Activated naive CD8-positive, alpha-beta T cell treated with anti-CD3 and anti-CD28 coated beads, Interleukin-2, amount 50 U/mL, for 24 hours (primary cell): ENCODE measurements around the gene OSBPL1A.
A peak's percentile ranks its signal among the peaks of the same experiment; 100 is the strongest.

Experiments used
- ATAC-seq: fragments of 150-1000 bp; cut with Tn5 transposase; one replicate; pipeline ENCODE4 v1.10.0; 2021
- DNase-seq: peaks from one replicate; pipeline ENCODE4 v3.0.0; 2021
- H3K27ac Mint-ChIP-seq: one replicate; pipeline ENCODE4 v1.8.0; 2021; ENCODE audit warnings: mild to moderate bottlenecking, mixed read lengths
- H3K27me3 Mint-ChIP-seq: one replicate; pipeline ENCODE4 v1.8.0; 2021; ENCODE audit warnings: mixed read lengths
- H3K36me3 Mint-ChIP-seq: one replicate; pipeline ENCODE4 v1.8.0; 2021; ENCODE audit warnings: low read depth, mixed read lengths
- H3K4me1 Mint-ChIP-seq: one replicate; pipeline ENCODE4 v1.8.0; 2021; ENCODE audit warnings: mixed read lengths
- H3K4me3 Mint-ChIP-seq: one replicate; pipeline ENCODE4 v1.8.0; 2021; ENCODE audit warnings: mild to moderate bottlenecking, moderate library complexity, mixed read lengths
- H3K9me3 Mint-ChIP-seq: one replicate; pipeline ENCODE4 v1.8.0; 2021; ENCODE audit warnings: mixed read lengths

The OSBPL1A gene

DNA sequence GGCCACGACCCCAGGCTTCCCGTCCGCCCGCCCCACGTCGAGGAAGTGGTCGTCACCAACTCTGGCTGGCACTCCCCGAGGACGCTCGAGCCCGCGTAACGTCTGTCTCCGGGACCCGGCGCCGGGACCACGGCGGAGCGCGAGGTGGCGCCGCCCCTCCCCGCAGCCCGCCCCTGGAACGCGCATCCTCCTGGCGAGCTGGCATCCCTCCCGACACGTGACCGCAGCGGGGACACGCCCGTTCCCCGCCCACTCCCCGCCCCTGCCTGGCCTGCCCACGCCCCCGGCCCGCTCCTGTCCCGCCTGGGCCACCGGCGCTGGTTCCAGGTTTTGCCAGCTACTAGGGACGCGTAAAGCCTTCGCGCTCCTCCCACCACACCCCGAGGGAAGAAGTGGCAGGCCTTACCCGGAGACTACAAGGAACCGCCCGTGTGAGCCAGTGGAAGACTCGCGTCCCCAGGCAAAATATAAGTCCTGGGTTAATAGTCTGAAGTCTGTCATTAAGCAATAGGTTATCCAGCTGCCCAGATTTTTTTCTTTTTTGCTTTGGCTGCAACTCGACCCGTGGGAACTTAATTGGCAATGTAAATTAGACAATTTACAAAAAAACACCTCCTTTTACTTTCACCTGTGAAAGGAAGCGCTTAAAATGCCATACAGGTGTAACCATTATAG is at the start of gene OSBPL1A:
OSBPL1A (minus strand) TSS at position 131 of the 675 bp plus-strand sequence. CDS start 20,291 bp downstream, outside the sequence.
- H3K27me3 Mint-ChIP-seq: peaks cover 14% of the 10 kb centered on the region
- no peaks in the 10 kb centered on the region for H3K9me3 Mint-ChIP-seq
- peak within 1 kb of the TSS; percentile 71 for H3K27ac Mint-ChIP-seq

DNA sequence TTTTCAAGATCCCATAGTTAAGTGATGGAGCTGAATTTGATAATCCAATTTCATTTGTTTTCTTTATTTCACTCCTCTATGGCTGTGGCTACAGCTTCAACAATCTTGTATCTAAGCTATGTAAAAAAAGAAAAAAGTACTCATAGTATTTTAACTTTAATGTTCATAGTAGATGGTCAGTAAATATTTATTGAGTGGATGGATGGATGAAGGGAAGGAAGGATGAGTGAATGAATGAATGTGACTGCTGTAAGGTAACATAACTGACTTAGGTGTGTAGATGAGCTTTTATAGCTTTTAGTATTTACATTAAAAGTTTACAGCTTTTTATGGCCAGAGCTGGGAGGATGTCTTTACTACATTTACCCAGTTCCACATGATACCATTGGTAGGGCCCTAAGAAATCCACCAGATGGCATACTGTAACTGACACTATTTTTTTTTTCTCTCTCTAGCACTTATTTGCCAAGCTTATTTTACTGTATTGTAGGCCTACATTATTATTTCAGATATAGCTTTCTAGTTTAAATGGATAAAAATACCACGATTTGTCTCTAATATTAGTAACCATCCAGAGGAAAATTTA is 49.4 kb upstream of the OSBPL1A start:
- H3K4me3 Mint-ChIP-seq: no peak overlapping the region
- H3K27ac Mint-ChIP-seq: no peak overlapping the region
- no peak for DNase-seq
- no peaks in the 10 kb centered on the region for H3K9me3 Mint-ChIP-seq
- ATAC-seq: no peak
- H3K36me3 Mint-ChIP-seq: peaks cover 30% of the 10 kb centered on the region
- H3K4me1 Mint-ChIP-seq: peaks cover 3% of the 10 kb centered on the region
- no peaks in the 10 kb centered on the region for H3K27me3 Mint-ChIP-seq

More for the DNA sequence above, at the start of gene OSBPL1A:
- peak within 1 kb of the TSS; percentile 77 for H3K4me3 Mint-ChIP-seq
- H3K36me3 Mint-ChIP-seq: no peaks in the 10 kb centered on the region
- peaks cover 31% of the 10 kb centered on the region for H3K4me1 Mint-ChIP-seq
- ATAC-seq: peak; percentile 84
- DNase-seq: peak; percentile 80

DNA sequence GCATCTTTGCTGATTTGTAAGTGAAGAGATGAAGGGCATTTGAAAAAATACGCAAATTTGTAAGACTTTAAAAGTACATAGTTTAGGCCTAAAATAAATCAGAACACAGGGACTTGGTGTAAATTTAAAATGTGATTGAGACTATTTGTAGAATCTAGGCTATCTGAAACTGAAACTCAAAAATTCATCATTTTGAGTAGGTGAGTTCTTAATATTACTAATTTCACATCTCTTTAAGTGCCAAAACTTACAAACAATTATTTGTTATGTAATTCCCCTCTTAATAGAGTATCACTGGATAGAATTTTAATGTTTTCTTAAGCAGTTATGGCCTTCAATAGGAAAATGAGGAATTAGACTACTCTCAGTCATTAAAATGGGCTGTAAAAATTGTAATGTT is 48.8 kb upstream of the OSBPL1A start:
- Mint-ChIP-seq H3K27me3 (no peaks in the 10 kb centered on the region), H3K4me1 (peaks cover 3% of the 10 kb centered on the region), H3K36me3 (peaks cover 34% of the 10 kb centered on the region), H3K27ac (no peak overlapping the region), H3K4me3 (no peak overlapping the region), H3K9me3 (no peaks in the 10 kb centered on the region)
- no peak for ATAC-seq
- DNase-seq: no peak

DNA sequence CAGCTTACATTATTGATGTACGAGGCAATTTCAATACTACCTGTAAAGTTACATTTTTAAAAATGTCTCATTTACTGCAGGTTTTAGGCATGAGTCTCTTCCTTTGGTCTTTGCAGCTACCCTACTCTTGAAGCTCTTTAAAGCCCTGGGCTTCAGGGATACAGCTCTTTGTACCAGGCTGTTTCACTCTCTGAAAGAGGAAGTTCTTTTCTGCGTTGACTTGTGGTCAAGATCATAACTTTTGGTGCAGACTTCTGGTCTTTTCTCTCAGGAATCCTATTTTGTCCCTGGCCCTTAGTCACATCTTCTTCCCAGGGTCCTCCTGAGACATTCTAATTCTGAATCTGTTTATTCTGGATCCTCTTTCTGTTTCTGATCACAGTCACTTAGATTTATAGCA is 46.2 kb upstream of the OSBPL1A start:
- no peak overlapping the region for H3K27ac Mint-ChIP-seq
- no peaks in the 10 kb centered on the region for H3K27me3 Mint-ChIP-seq
- H3K4me3 Mint-ChIP-seq: no peak overlapping the region
- no peaks in the 10 kb centered on the region for H3K9me3 Mint-ChIP-seq
- H3K4me1 Mint-ChIP-seq: peaks cover 3% of the 10 kb centered on the region
- ATAC-seq (no peak), DNase-seq (no peak)
- H3K36me3 Mint-ChIP-seq: peaks cover 45% of the 10 kb centered on the region

DNA sequence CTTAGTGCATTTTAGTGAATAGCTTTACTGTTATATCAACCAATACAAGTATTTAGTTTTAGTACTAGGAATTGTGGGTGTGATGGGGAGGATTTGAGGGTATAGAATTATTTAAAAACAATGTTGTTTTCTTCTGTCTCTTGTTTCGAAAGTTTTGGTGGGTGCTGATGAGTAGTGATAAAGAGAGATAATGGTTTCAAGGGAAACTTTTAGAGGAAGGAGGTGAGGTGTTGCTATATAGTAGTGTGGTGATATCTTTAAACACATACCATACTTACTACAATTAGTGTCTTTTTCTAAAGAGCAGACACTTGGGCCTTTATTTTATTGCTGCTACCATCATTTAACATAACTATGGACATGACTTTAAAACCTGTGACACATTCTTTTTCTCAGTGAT is 39.3 kb upstream of the OSBPL1A start:
- no peak for DNase-seq
- Mint-ChIP-seq H3K4me3 (no peak overlapping the region), H3K4me1 (no peaks in the 10 kb centered on the region), H3K27me3 (no peaks in the 10 kb centered on the region), H3K36me3 (peaks cover 51% of the 10 kb centered on the region), H3K9me3 (no peaks in the 10 kb centered on the region), H3K27ac (no peak overlapping the region)
- no peak for ATAC-seq

DNA sequence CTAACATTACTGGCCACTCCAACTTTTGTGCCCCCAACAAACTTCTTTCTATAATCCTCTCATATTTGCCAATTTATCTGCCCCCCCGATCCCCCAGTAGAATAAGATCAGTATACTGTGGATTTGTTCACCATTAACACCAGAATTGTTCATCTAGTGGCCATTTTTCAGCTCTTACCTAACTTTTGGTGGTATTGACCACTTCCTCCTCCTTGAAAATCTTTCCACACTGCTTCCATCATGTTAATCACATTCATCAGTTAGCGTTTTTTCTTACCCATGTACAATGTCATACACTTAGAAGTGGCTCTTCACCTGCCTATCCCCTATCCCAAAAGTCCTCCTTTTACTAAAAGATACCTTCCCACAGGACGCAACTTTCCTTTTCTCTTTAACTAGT is 35.0 kb upstream of the OSBPL1A start:
- Mint-ChIP-seq H3K27ac (no peak overlapping the region), H3K9me3 (peaks cover 5% of the 10 kb centered on the region), H3K4me3 (no peak overlapping the region), H3K4me1 (peaks cover 8% of the 10 kb centered on the region), H3K36me3 (peaks cover 26% of the 10 kb centered on the region), H3K27me3 (no peaks in the 10 kb centered on the region)
- DNase-seq (no peak), ATAC-seq (no peak)

DNA sequence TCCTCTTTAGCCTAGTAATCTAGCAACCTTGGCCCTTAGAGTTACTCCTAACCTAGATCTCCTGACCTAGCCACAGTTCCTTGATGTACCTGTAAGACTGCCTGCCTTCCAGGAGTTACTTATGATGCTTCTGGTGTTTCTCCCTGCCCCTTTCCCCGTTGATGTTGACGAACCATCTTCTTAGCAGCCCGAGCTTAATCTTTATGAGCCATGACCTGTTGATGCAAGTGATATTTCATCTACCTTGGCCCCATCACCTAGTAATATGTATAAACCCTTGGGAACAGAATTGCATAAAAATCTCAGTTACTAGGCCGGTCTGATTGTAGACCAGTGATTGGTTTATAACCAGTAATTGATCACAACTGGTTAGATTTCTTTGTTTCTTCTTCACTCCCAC is 31.6 kb upstream of the OSBPL1A start:
- H3K4me1 Mint-ChIP-seq: peaks cover 22% of the 10 kb centered on the region
- H3K36me3 Mint-ChIP-seq: peaks cover 24% of the 10 kb centered on the region
- H3K4me3 Mint-ChIP-seq: no peak overlapping the region
- no peak for ATAC-seq
- peaks cover 5% of the 10 kb centered on the region for H3K27me3 Mint-ChIP-seq
- no peak for DNase-seq
- no peak overlapping the region for H3K27ac Mint-ChIP-seq
- peaks cover 15% of the 10 kb centered on the region for H3K9me3 Mint-ChIP-seq

DNA sequence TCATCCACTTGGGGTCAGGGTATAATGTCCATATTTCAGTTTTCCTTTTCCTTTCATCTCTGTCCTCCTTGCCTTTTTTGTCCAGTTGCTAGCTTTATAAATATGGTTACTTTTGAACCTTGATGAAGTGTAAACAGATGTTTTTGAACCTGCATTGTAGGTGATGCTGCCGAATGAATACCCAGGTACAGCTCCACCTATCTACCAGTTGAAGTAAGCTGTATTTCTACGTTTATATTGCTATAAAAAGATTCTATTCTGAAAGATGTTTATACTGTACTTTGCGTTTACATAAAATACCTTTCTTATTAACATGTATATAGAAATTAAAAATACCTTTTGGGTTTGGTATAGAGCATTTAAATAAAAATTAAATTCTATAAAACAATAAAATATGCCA is 31.1 kb upstream of the OSBPL1A start:
- H3K9me3 Mint-ChIP-seq: peaks cover 15% of the 10 kb centered on the region
- peaks cover 8% of the 10 kb centered on the region for H3K27me3 Mint-ChIP-seq
- H3K4me1 Mint-ChIP-seq: peaks cover 22% of the 10 kb centered on the region
- H3K4me3 Mint-ChIP-seq: no peak overlapping the region
- H3K36me3 Mint-ChIP-seq: peaks cover 24% of the 10 kb centered on the region
- no peak overlapping the region for H3K27ac Mint-ChIP-seq
- ATAC-seq: no peak
- DNase-seq: no peak

DNA sequence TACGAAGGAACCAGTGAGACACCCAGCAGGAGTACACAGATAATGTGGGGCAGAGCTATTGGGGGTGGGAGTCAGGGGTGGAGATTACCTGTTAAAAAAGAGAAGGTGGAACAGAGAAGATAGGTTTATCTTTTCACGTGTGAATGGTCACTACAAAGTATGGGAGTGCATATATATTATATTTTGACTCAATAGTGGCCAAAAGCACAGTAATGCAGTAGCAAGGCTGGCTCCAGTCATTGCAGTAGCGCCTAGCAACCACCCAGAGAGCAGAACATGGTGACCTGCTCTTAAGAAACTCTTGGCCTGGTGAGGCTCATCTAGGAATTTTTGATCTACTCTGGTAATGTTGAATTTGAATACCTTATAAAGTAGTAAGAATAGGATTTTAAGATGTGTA is 29.9 kb upstream of the OSBPL1A start:
- no peak for DNase-seq
- peaks cover 15% of the 10 kb centered on the region for H3K27me3 Mint-ChIP-seq
- peak overlapping the region; percentile 84 for H3K27ac Mint-ChIP-seq
- peak overlapping the region; percentile 83 for H3K4me3 Mint-ChIP-seq
- H3K4me1 Mint-ChIP-seq: peaks cover 22% of the 10 kb centered on the region
- H3K9me3 Mint-ChIP-seq: peaks cover 15% of the 10 kb centered on the region
- ATAC-seq: no peak
- H3K36me3 Mint-ChIP-seq: peaks cover 20% of the 10 kb centered on the region

DNA sequence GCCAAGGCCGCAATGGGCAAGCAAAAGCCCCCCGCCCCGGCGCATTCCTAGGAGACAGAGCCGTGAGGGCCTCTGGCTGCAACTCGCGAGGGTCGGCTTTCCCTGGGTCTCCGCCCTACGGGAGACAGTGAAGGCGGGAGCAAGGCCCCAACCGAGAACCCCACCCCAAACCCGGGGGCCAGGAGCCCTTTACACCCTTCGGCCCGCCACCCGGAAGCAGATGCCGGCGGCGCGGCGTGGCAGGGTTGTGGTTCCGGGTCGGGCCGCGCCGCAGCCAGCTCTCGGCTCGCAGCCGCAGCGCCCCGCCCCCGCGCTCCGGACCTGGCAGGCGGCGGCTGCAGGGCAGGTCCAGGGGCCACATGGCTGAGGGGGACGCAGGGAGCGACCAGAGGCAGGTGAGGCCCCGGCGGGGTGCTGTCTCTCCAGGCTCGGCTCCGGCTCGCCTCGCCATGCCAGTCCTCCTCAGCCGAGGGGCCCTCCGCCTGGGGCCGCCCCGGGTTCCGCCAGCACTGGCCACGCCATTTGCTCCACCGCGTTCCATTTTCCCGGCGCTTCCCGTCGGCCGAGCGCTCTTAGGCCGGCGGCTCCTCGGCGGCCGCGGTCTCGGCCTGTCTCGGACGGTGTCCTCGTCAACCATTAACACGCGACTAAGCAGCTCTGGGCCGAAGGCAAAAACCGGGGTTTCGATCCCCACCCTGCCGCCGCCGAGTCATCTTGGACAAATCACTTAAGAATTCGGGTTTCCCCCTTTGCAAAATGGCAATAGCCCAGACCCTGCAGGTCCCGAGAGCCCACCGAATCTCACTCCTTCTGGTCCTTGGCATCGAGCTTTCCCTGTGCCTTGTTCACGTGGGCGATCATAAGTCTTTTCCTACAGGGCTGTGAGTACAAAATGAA is 29.0 kb upstream of the OSBPL1A start, which contains the start of gene IMPACT:
IMPACT (plus strand) TSS at position 273 of the 897 bp plus-strand sequence; CDS start at position 360, 87 bp downstream.
- H3K9me3 Mint-ChIP-seq: peaks cover 15% of the 10 kb centered on the region
- peaks cover 22% of the 10 kb centered on the region for H3K4me1 Mint-ChIP-seq
- ATAC-seq (peak; percentile 93), DNase-seq (peak; percentile 82)
- H3K4me3 Mint-ChIP-seq: peak within 1 kb of the TSS; percentile 83
- H3K27me3 Mint-ChIP-seq: peaks cover 15% of the 10 kb centered on the region
- peaks cover 19% of the 10 kb centered on the region for H3K36me3 Mint-ChIP-seq
- H3K27ac Mint-ChIP-seq: peak within 1 kb of the TSS; percentile 84

DNA sequence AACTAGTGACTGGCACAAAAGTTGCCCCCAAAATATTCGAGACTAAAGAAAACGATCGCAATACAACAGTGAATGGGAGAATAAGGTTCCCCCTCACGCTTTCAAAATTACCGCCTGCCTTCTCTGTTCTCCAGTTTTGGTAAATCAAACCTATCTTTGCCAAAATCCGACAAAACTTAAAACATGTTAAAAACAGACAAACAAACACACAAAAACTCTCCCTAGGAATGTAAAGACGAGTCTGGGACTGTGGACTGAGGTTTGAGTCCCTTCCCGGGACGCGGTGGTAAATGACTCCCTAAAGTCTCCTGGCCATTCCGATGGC is 28.4 kb upstream of the OSBPL1A start:
- peaks cover 19% of the 10 kb centered on the region for H3K36me3 Mint-ChIP-seq
- H3K4me1 Mint-ChIP-seq: peaks cover 22% of the 10 kb centered on the region
- peaks cover 15% of the 10 kb centered on the region for H3K9me3 Mint-ChIP-seq
- peaks cover 18% of the 10 kb centered on the region for H3K27me3 Mint-ChIP-seq
- peak overlapping the region; percentile 49 for H3K27ac Mint-ChIP-seq
- peak overlapping the region; percentile 83 for H3K4me3 Mint-ChIP-seq
- ATAC-seq: no peak
- no peak for DNase-seq

DNA sequence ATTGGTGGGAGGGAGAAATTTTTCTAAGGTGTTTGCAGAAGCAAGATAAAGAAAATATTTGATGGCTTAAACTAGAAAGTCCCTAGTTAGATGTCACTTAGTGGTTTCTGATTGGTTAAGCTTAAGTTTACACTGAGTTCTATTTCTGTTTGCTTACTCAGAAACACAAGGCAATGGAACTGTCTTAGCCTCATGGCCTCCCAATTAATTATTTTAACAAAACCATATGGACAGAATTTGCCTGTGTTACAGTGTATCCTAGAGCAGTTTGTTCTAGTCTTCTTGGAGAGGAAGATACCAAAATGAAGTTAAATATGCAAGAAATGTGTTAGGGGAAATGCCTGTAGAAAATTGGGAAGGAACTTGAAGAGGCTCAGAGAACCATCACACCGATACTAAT is 24.2 kb upstream of the OSBPL1A start:
- no peak overlapping the region for H3K4me3 Mint-ChIP-seq
- peaks cover 9% of the 10 kb centered on the region for H3K36me3 Mint-ChIP-seq
- H3K27ac Mint-ChIP-seq: no peak overlapping the region
- DNase-seq (no peak), ATAC-seq (no peak)
- H3K9me3 Mint-ChIP-seq: peaks cover 10% of the 10 kb centered on the region
- H3K27me3 Mint-ChIP-seq: peaks cover 47% of the 10 kb centered on the region
- H3K4me1 Mint-ChIP-seq: peaks cover 9% of the 10 kb centered on the region

DNA sequence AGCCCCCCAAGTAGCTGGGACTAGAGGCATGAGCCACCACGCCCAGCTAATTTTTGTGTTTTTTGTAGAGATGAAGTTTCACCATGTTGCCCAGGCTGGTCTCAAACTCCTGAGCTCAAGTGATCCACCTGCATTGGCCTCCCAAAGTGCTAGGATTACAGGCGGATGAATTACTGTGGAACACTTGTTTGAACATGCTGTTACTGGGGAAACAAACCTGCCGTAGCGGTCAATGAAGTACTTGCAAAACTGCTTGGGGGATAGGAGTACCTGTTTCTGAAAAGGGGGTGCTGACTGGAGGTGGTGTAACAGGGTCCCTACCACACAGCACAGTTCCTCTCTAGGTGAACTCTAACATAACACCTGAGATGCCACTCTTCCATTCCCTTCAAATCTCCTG is 22.9 kb upstream of the OSBPL1A start:
- ATAC-seq: no peak
- H3K27me3 Mint-ChIP-seq: peaks cover 51% of the 10 kb centered on the region
- no peak overlapping the region for H3K27ac Mint-ChIP-seq
- H3K4me3 Mint-ChIP-seq: no peak overlapping the region
- peaks cover 1% of the 10 kb centered on the region for H3K4me1 Mint-ChIP-seq
- peaks cover 2% of the 10 kb centered on the region for H3K9me3 Mint-ChIP-seq
- peaks cover 2% of the 10 kb centered on the region for H3K36me3 Mint-ChIP-seq
- no peak for DNase-seq

DNA sequence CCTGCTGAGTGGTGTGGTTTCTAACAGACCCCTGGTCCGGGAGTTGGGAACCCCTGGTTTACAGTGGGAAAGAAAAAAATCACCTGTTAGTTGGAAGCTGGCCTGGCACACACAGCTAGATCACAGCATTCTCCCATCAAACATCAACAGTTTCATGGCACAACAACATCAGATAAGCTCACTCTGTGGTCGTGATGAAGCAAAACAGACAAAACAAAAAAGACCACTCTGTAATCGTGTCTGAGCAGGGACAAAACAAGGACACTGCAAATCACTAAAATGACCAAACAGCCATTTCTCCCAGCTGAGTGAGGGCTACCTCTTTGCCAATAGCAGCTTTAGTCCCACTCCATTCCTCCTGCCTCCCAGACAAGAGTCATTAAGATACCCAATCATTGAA is 19.9 kb upstream of the OSBPL1A start:
- Mint-ChIP-seq H3K9me3 (peaks cover 11% of the 10 kb centered on the region), H3K4me1 (peaks cover 18% of the 10 kb centered on the region), H3K4me3 (no peak overlapping the region), H3K36me3 (no peaks in the 10 kb centered on the region), H3K27ac (no peak overlapping the region), H3K27me3 (peaks cover 41% of the 10 kb centered on the region)
- ATAC-seq (no peak), DNase-seq (no peak)
